HFF-Myc (cell line): Measurements from ENCODE around the gene KIF16B.

ENCODE experiments used
- DNase-seq: peaks from one replicate; pipeline ENCODE4 v3.0.0-alpha.2; 2011; ENCODE audit warnings: low read depth; ENCODE audit errors: extremely low read depth
- H3K4me3 ChIP-seq: replicated peaks from 2 replicates; pipeline ENCODE4 v1.5.1; 2011; ENCODE audit warnings: low read depth, mild to moderate bottlenecking, control low read depth, low read length
- TF ChIP-seq, protein P1 (sequence below): IDR thresholded peaks from 2 replicates; pipeline ENCODE4 v1.5.1; 2012; ENCODE audit warnings: mild to moderate bottlenecking, low read depth, low read length, control low read depth; ENCODE audit errors: missing control alignments

Gene KIF16B

GRCh38 chr20:16516794-16517193, 56.5 kb downstream of the KIF16B start:
- no peak overlapping the region for H3K4me3 ChIP-seq
- TF ChIP-seq, protein P1, sequence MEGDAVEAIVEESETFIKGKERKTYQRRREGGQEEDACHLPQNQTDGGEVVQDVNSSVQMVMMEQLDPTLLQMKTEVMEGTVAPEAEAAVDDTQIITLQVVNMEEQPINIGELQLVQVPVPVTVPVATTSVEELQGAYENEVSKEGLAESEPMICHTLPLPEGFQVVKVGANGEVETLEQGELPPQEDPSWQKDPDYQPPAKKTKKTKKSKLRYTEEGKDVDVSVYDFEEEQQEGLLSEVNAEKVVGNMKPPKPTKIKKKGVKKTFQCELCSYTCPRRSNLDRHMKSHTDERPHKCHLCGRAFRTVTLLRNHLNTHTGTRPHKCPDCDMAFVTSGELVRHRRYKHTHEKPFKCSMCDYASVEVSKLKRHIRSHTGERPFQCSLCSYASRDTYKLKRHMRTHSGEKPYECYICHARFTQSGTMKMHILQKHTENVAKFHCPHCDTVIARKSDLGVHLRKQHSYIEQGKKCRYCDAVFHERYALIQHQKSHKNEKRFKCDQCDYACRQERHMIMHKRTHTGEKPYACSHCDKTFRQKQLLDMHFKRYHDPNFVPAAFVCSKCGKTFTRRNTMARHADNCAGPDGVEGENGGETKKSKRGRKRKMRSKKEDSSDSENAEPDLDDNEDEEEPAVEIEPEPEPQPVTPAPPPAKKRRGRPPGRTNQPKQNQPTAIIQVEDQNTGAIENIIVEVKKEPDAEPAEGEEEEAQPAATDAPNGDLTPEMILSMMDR: no peak
- DNase-seq: no peak

GRCh38 chr20:16515046-16515445, 58.2 kb downstream of the KIF16B start:
- H3K4me3 ChIP-seq: no peak overlapping the region
- TF ChIP-seq, protein P1: no peak
- no peak for DNase-seq

DNA sequence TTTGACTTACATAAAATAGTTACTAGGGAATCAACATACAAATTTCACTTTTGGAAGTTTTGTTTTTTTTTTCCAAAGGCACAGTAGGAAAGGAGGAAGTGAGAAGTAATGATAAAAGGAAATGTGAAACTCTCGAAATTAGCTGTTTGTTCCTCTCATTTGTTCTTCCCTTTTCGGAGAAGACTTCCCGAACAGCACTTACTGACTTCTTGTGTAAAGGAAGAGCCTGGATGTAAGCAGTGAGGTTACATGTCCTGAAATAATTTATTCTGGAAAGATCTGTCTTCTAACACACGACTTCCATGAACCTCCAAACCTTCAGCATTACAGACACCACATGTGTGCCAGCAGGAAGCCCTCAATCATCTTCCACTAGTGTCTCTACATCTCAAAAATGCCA, 59.1 kb downstream of the KIF16B start:
- TF ChIP-seq, protein P1: no peak
- H3K4me3 ChIP-seq: no peak overlapping the region
- no peak for DNase-seq

GRCh38 chr20:16505894-16506293, 67.4 kb downstream of the KIF16B start:
- DNase-seq: no peak
- H3K4me3 ChIP-seq: no peak overlapping the region
- TF ChIP-seq, protein P1: no peak

GRCh38 chr20:16501301-16501700, 71.9 kb downstream of the KIF16B start:
- H3K4me3 ChIP-seq: no peak overlapping the region
- TF ChIP-seq, protein P1: no peak
- no peak for DNase-seq

- no peak overlapping the region for H3K4me3 ChIP-seq
- TF ChIP-seq, protein P1: no peak
- no peak for DNase-seq
These were observed 73.1 kb downstream of the KIF16B start for GRCh38 chr20:16500197-16500596.

- no peak overlapping the region for H3K4me3 ChIP-seq
- TF ChIP-seq, protein P1: no peak
- DNase-seq: no peak
These were observed 74.6 kb downstream of the KIF16B start for GRCh38 chr20:16498526-16499253.
